Kasumi-1 (cell line): ENCODE measurements around the gene AK4.
"Not testable (repeated sequence)": the region's sequence is repeated elsewhere in the genome, so short reads cannot be mapped to it uniquely, and the experiment has no call there.

Source experiments
- DNase-seq, 2 experiments: peaks; one replicate each; lab custom pipeline; 2025; lab: John Stamatoyannopoulos, UW

Gene AK4

GRCh38 chr1:65148178-65148547, at the start of gene AK4:
AK4 (plus strand) TSS chr1:65148203; CDS start chr1:65148408, 205 bp downstream.
- not testable (repeated sequence) for DNase-seq

GRCh38 chr1:65103807-65104206, 44.2 kb upstream of the AK4 start:
- DNase-seq = no peak

- DNase-seq = no peak
Measured at GRCh38 chr1:65104854-65105534, 43.0 kb upstream of the AK4 start.

- no peak for DNase-seq
Measured at GRCh38 chr1:65105596-65105995, 42.4 kb upstream of the AK4 start.

GRCh38 chr1:65108025-65108642, 39.9 kb upstream of the AK4 start:
- DNase-seq = no peak

GRCh38 chr1:65109487-65109886, 38.5 kb upstream of the AK4 start:
- DNase-seq = no peak

- DNase-seq = no peak
Measured at GRCh38 chr1:65112811-65113210, 35.2 kb upstream of the AK4 start.

- DNase-seq = no peak
Measured at GRCh38 chr1:65113298-65113697, 34.7 kb upstream of the AK4 start.

- no peak for DNase-seq
Measured at GRCh38 chr1:65114322-65114721, 33.7 kb upstream of the AK4 start.

- no peak for DNase-seq
Measured at GRCh38 chr1:65119951-65120350, 28.1 kb upstream of the AK4 start.

- DNase-seq = not testable (repeated sequence)
Measured at GRCh38 chr1:65129104-65129503, 18.9 kb upstream of the AK4 start.

GRCh38 chr1:65138524-65138923, 9.5 kb upstream of the AK4 start:
- DNase-seq = no peak

GRCh38 chr1:65139793-65140192, 8.2 kb upstream of the AK4 start:
- not testable (repeated sequence) for DNase-seq

- peak in 1 of 2 experiments; percentile 5 for DNase-seq
Measured at GRCh38 chr1:65141394-65141793, 6.6 kb upstream of the AK4 start.

- DNase-seq = no peak
Measured at GRCh38 chr1:65141918-65142317, 6.1 kb upstream of the AK4 start.

GRCh38 chr1:65143112-65143658, 4.8 kb upstream of the AK4 start:
- DNase-seq = not testable (repeated sequence)

GRCh38 chr1:65146908-65147423, 1.0 kb upstream of the AK4 start:
- DNase-seq = no peak

- DNase-seq = peak; percentile 17 to 23
Measured at GRCh38 chr1:65147424-65148177, 402 bp upstream of the AK4 start.

GRCh38 chr1:65148548-65149350, 746 bp downstream of the AK4 start:
- DNase-seq = peak; percentile 24 to 27

- no peak for DNase-seq
Measured at GRCh38 chr1:65149351-65150107, 1.5 kb downstream of the AK4 start.

- DNase-seq = no peak
Measured at GRCh38 chr1:65150108-65150463, 2.1 kb downstream of the AK4 start.
